ENCODE measurements around the gene MPDU1. TPM values are rescaled to one million over a fixed set of nuclear protein-coding genes. Genes with fewer than 3 reads are reported as not detected.

The MPDU1 gene
- total and polyA plus RNA-seq, 4 donors = 42.3 to 99.5 (median 84.8) TPM

- Histone ChIP-seq H3K9me3 (ENCODE audit: control insufficient read depth in 4 of 4, insufficient read depth in 3 of 4, low read length in 3 of 4) (no peaks in the 10 kb centered on the region), H3K4me1 (ENCODE audit: control insufficient read depth in 5 of 5, insufficient read depth in 5 of 5, low read length in 5 of 5) (peaks cover 0 to 50% (median 23%) of the 10 kb centered on the region in 5 donors), H3K27me3 (ENCODE audit: control insufficient read depth in 3 of 3, insufficient read depth in 3 of 3, low read length in 2 of 3) (no peaks in the 10 kb centered on the region), H3K9ac (ENCODE audit: insufficient read depth in 1 of 2, low read length in 2 of 2) (peak within 1 kb of the TSS; percentile 31 to 66), H3K36me3 (ENCODE audit: control insufficient read depth in 4 of 4, insufficient read depth in 4 of 4, low read length in 4 of 4) (peaks cover 0 to 12% (median 1%) of the 10 kb centered on the region in 4 donors), H3K4me3 (peak within 1 kb of the TSS; percentile 23), H3K27ac (ENCODE audit: low read depth in 1 of 2, low read length in 1 of 2) (peak within 1 kb of the TSS; percentile 77 to 95)
- 8 to 18% methylated on average over 15 to 16 of the region's 16 CpGs for WGBS, 2 donors
- ATAC-seq (ENCODE audit: insufficient read depth, low FRiP score) (no peak), DNase-seq (no peak)
- no peak for TF ChIP-seq CTCF (IDR thresholded peaks at IDR 0.05; ENCODE audit: control extremely low read depth, extremely low read depth)
Observed at GRCh38 chr17:7558544-7559319, 24.9 kb upstream of the MPDU1 start, which contains the start of gene TNFSF13. Gene TNFSF13 (plus strand): TSS chr17:7558750. CDS start chr17:7559040, 290 bp downstream.

DNA sequence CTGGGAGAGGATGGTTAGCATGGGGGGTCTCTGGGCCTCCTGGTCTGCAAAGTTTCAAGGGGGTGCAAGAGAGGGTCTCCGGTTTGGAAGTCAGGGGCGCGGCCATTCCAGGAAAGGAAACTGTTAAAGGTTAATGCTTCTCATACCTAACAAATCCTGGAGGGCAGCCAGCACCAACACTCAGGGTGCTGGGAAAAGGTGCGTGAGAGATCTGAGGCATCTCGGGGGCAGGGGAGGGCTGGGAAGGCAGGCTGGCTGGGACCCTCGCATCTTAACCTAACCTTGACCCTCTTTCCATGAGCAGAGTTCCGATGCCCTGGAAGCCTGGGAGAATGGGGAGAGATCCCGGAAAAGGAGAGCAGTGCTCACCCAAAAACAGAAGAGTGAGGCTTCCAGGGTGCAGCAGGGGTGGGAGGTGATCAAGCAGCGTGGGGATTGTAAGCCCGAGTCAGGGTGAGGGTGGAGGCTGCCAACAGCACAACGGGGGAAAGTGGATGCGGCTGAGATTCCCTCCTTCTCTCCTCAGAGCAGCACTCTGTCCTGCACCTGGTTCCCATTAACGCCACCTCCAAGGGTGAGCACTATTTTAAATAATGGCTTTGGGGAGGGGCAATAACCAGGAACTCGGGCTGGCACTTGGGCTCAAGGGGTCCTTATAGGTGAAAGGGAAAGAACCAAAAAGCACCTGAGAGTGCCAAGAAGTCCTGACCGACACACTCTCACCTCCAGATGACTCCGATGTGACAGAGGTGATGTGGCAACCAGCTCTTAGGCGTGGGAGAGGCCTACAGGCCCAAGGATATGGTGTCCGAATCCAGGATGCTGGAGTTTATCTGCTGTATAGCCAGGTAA lies 24.1 kb upstream of the MPDU1 start:
- Histone ChIP-seq H3K4me3 (peak overlapping the region; percentile 23), H3K36me3 (ENCODE audit: control insufficient read depth in 4 of 4, insufficient read depth in 4 of 4, low read length in 4 of 4) (peaks cover 0 to 16% (median 7%) of the 10 kb centered on the region in 4 donors), H3K9ac (ENCODE audit: insufficient read depth in 1 of 2, low read length in 2 of 2) (peak overlapping the region in 1 of 2 donors; percentile 95), H3K4me1 (ENCODE audit: control insufficient read depth in 5 of 5, insufficient read depth in 5 of 5, low read length in 5 of 5) (peaks cover 0 to 50% (median 27%) of the 10 kb centered on the region in 5 donors), H3K27me3 (ENCODE audit: control insufficient read depth in 3 of 3, insufficient read depth in 3 of 3, low read length in 2 of 3) (no peaks in the 10 kb centered on the region), H3K9me3 (ENCODE audit: control insufficient read depth in 4 of 4, insufficient read depth in 3 of 4, low read length in 3 of 4) (no peaks in the 10 kb centered on the region), H3K27ac (ENCODE audit: low read depth in 1 of 2, low read length in 1 of 2) (peak overlapping the region; percentile 77 to 95)
- ATAC-seq (ENCODE audit: insufficient read depth, low FRiP score) (no peak), DNase-seq (peak in 2 of 3 donors; percentile 38 to 58)
- 37 to 52% methylated on average over 18 of the region's 18 CpGs for WGBS, 2 donors
- no peak for TF ChIP-seq CTCF (IDR thresholded peaks at IDR 0.05; ENCODE audit: control extremely low read depth, extremely low read depth)

DNA sequence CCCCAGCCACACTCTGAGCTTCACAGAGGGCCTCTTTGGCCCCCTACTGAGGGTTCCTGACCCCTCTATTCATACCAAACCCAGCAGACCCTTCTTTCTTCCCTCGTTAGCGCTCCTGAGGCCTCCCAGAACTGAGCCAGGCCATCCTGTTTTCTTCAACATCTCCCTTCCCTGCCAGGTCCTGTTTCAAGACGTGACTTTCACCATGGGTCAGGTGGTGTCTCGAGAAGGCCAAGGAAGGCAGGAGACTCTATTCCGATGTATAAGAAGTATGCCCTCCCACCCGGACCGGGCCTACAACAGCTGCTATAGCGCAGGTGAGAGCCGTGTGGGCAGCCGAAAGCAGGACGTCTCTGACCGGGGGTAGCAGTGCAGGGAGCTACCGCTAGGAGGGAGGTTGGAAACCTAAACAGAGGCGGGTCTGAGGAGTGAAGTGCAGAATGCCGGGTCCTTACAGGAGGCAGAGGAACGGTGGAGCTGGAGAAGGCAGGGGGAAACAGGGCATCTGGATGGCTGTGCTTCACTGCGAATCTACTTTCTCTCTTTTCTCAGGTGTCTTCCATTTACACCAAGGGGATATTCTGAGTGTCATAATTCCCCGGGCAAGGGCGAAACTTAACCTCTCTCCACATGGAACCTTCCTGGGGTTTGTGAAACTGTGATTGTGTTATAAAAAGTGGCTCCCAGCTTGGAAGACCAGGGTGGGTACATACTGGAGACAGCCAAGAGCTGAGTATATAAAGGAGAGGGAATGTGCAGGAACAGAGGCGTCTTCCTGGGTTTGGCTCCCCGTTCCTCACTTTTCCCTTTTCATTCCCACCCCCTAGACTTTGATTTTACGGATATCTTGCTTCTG lies 23.3 kb upstream of the MPDU1 start:
- DNase-seq (peak; percentile 70 to 77 (median 74)), ATAC-seq (ENCODE audit: insufficient read depth, low FRiP score) (no peak)
- Histone ChIP-seq H3K27me3 (ENCODE audit: control insufficient read depth in 3 of 3, insufficient read depth in 3 of 3, low read length in 2 of 3) (no peaks in the 10 kb centered on the region), H3K9me3 (ENCODE audit: control insufficient read depth in 4 of 4, insufficient read depth in 3 of 4, low read length in 3 of 4) (no peaks in the 10 kb centered on the region), H3K4me1 (ENCODE audit: control insufficient read depth in 5 of 5, insufficient read depth in 5 of 5, low read length in 5 of 5) (peaks cover 0 to 50% (median 27%) of the 10 kb centered on the region in 5 donors), H3K36me3 (ENCODE audit: control insufficient read depth in 4 of 4, insufficient read depth in 4 of 4, low read length in 4 of 4) (peaks cover 1 to 24% (median 15%) of the 10 kb centered on the region in 4 donors), H3K4me3 (no peak overlapping the region), H3K9ac (ENCODE audit: insufficient read depth in 1 of 2, low read length in 2 of 2) (peak overlapping the region in 1 of 2 donors; percentile 95), H3K27ac (ENCODE audit: low read depth in 1 of 2, low read length in 1 of 2) (peak overlapping the region; percentile 56 to 95)
- WGBS, 2 donors = 31 to 34% methylated on average over 22 of the region's 22 CpGs
- no peak for TF ChIP-seq CTCF (IDR thresholded peaks at IDR 0.05; ENCODE audit: control extremely low read depth, extremely low read depth)

All from lung (tissue), 12 donors.